ENCODE results near the gene BRIP1. TPM values are rescaled to one million over a fixed set of nuclear protein-coding genes. Genes with fewer than 3 reads are reported as not detected.
"Not testable (repeated sequence)": the region's sequence is repeated elsewhere in the genome, so short reads cannot be mapped to it uniquely, and the experiment has no call there.

BRIP1 gene
- total RNA-seq, 2 donors from 2014 or later: 1.3 to 3.9 TPM

- WGBS: 84% methylated on average over 4 of the region's 4 CpGs
- intact Hi-C loops (cut with DNase I): no loop called here
- H3K4me3 ChIP-seq: no peak overlapping the region
- TF ChIP-seq POLR2A (IDR thresholded peaks at IDR 0.05) (no peak), CTCF (IDR thresholded peaks at IDR 0.05) (no peak), POLR2AphosphoS5 (IDR thresholded peaks at IDR 0.05) (no peak)
- H3K9me3 ChIP-seq: no peaks in the 10 kb centered on the region
- no peaks in the 10 kb centered on the region for H3K27me3 ChIP-seq (replicated peaks; ENCODE audit: insufficient read depth)
- H3K36me3 ChIP-seq: no peaks in the 10 kb centered on the region
- H3K27ac ChIP-seq: no peak overlapping the region
- no peak for DNase-seq (ENCODE audit: low spot score)
- H3K4me1 ChIP-seq (replicated peaks): no peaks in the 10 kb centered on the region
Measured at GRCh38 chr17:61720016-61720795, 143.1 kb downstream of the BRIP1 start.

- H3K27ac ChIP-seq; DNase-seq (ENCODE audit: low spot score); intact Hi-C loops (cut with DNase I); H3K4me1 ChIP-seq (replicated peaks); H3K9me3 ChIP-seq; H3K27me3 ChIP-seq (replicated peaks; ENCODE audit: insufficient read depth); H3K4me3 ChIP-seq; H3K36me3 ChIP-seq: not testable (repeated sequence)
- 96% methylated on average over 8 of the region's 8 CpGs for WGBS
Measured at GRCh38 chr17:61719220-61719619, 144.1 kb downstream of the BRIP1 start.

GRCh38 chr17:61718022-61718421 lies 145.3 kb downstream of the BRIP1 start:
- Histone ChIP-seq H3K9me3 (no peaks in the 10 kb centered on the region), H3K4me1 (replicated peaks) (no peaks in the 10 kb centered on the region), H3K36me3 (no peaks in the 10 kb centered on the region), H3K27me3 (replicated peaks; ENCODE audit: insufficient read depth) (no peaks in the 10 kb centered on the region), H3K4me3 (no peak overlapping the region), H3K27ac (no peak overlapping the region)
- DNase-seq (ENCODE audit: low spot score): no peak
- no peak for TF ChIP-seq POLR2AphosphoS5 (IDR thresholded peaks at IDR 0.05)
- TF ChIP-seq POLR2A (IDR thresholded peaks at IDR 0.05): no peak
- TF ChIP-seq CTCF (IDR thresholded peaks at IDR 0.05): no peak
- intact Hi-C loops (cut with DNase I): no loop called here

GRCh38 chr17:61717352-61717751 lies 146.0 kb downstream of the BRIP1 start:
- intact Hi-C loops (cut with DNase I): no loop called here
- Histone ChIP-seq H3K4me3 (no peak overlapping the region), H3K4me1 (replicated peaks) (no peaks in the 10 kb centered on the region), H3K27ac (no peak overlapping the region), H3K27me3 (replicated peaks; ENCODE audit: insufficient read depth) (no peaks in the 10 kb centered on the region), H3K36me3 (no peaks in the 10 kb centered on the region), H3K9me3 (no peaks in the 10 kb centered on the region)
- 98% methylated on average over 4 of the region's 4 CpGs for WGBS
- DNase-seq (ENCODE audit: low spot score): no peak
- TF ChIP-seq CTCF (IDR thresholded peaks at IDR 0.05) (no peak), POLR2A (IDR thresholded peaks at IDR 0.05) (no peak), POLR2AphosphoS5 (IDR thresholded peaks at IDR 0.05) (no peak)

GRCh38 chr17:61716225-61716829 lies 147.0 kb downstream of the BRIP1 start:
- 94% methylated on average over 1 of the region's 1 CpG for WGBS
- Histone ChIP-seq H3K36me3 (no peaks in the 10 kb centered on the region), H3K27ac (no peak overlapping the region), H3K9me3 (no peaks in the 10 kb centered on the region), H3K4me3 (no peak overlapping the region), H3K27me3 (replicated peaks; ENCODE audit: insufficient read depth) (no peaks in the 10 kb centered on the region), H3K4me1 (replicated peaks) (no peaks in the 10 kb centered on the region)
- no peak for DNase-seq (ENCODE audit: low spot score)
- intact Hi-C loops (cut with DNase I): no loop called here
- TF ChIP-seq CTCF (IDR thresholded peaks at IDR 0.05) (no peak), POLR2A (IDR thresholded peaks at IDR 0.05) (no peak), POLR2AphosphoS5 (IDR thresholded peaks at IDR 0.05) (no peak)

All from prostate gland (tissue), 2 donors.